ENCODE data around the gene SCYGR1. TPM values are rescaled to one million over a fixed set of nuclear protein-coding genes. Genes with fewer than 3 reads are reported as not detected.
"Not testable (repeated sequence)": the region's sequence is repeated elsewhere in the genome, so short reads cannot be mapped to it uniquely, and the experiment has no call there.

Gene SCYGR1
- total RNA-seq, 2 donors from 2014 or later = not detected

GRCh38 chr2:227378371-227378782 is 9.4 kb downstream of the SCYGR1 start:
- no peak for ATAC-seq
- intact Hi-C loops (cut with DNase I, micrococcal nuclease) = no loop called here
- DNase-seq = no peak

- DNase-seq (no peak), ATAC-seq (no peak)
- intact Hi-C loops (cut with DNase I, micrococcal nuclease) = no loop called here
These were observed 10.0 kb downstream of the SCYGR1 start for GRCh38 chr2:227377467-227378351.

GRCh38 chr2:227376656-227377396 is 10.9 kb downstream of the SCYGR1 start:
- intact Hi-C loops (cut with DNase I, micrococcal nuclease) = no loop called here
- ATAC-seq (peak; percentile 69), DNase-seq (peak in 1 of 2 donors; percentile 51)

GRCh38 chr2:227374158-227374557 is 13.6 kb downstream of the SCYGR1 start:
- intact Hi-C loops (cut with DNase I, micrococcal nuclease) = no loop called here
- DNase-seq (no peak), ATAC-seq (no peak)

- intact Hi-C loops (cut with DNase I, micrococcal nuclease) = no loop called here
- DNase-seq (no peak), ATAC-seq (no peak)
These were observed 14.4 kb downstream of the SCYGR1 start for GRCh38 chr2:227373389-227373788.

- DNase-seq (peak in 1 of 2 donors; percentile 33), ATAC-seq (no peak)
- intact Hi-C loops (cut with DNase I, micrococcal nuclease) = no loop called here
These were observed 16.9 kb downstream of the SCYGR1 start for GRCh38 chr2:227370791-227371312.

DNA sequence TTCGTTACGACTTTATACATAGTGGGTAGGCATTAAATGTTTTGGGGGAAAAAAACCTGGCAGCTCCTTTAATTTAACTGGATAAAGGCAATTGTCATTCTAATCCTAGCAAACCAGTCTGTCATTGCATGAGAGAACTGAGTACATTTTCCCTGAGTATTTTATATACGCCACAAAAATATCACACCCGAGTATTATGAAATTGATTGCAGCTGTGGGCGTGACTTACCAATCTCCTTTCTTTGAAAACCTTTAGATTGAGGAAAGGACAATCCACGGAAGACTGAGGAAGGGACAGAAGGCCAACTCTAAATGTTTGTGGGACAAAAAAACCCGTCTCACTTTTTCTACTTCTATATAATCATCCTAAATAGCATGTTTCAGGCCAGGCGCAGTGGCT is 17.7 kb downstream of the SCYGR1 start:
- intact Hi-C loops (cut with DNase I, micrococcal nuclease) = no loop called here
- DNase-seq (no peak), ATAC-seq (no peak)

- DNase-seq (no peak), ATAC-seq (no peak)
- intact Hi-C loops (cut with DNase I, micrococcal nuclease) = no loop called here
These were observed 19.2 kb downstream of the SCYGR1 start for GRCh38 chr2:227368574-227368973.

GRCh38 chr2:227367427-227367795 is 20.3 kb downstream of the SCYGR1 start:
- no peak for DNase-seq
- no peak for ATAC-seq
- intact Hi-C loops (cut with DNase I, micrococcal nuclease) = no loop called here

DNA sequence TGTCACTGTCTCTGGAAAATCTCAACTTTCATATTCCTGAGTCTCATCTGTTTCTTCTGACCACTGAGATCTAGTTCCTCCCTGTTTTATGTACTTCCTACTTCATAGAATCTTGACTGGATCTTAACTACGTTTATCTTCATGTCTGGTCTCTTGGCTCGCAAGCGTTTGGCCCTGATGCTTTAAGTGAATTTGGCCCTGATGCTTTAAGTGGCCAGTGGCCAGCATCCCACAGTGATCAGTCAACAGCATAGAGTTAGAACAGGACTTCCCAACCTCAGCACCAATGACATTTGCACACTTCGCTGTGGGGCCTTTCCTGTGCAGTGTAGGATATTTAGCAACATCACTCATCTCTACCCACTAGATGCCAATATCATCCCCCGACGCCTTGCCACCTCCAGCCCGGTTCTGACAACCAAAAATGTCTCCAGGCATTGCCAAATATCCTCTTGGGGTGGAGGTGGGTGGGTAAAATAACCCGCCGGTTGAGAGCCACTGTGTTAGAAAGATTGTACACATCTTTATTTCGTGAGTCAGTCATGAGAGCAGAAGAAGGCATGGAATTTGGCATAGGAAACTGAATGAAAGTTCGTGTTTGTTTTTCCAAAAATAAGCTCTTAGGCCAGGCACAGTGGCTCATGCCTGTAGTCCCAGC is 20.9 kb downstream of the SCYGR1 start:
- intact Hi-C loops (cut with DNase I, micrococcal nuclease) = no loop called here
- DNase-seq (no peak), ATAC-seq (no peak)

DNA sequence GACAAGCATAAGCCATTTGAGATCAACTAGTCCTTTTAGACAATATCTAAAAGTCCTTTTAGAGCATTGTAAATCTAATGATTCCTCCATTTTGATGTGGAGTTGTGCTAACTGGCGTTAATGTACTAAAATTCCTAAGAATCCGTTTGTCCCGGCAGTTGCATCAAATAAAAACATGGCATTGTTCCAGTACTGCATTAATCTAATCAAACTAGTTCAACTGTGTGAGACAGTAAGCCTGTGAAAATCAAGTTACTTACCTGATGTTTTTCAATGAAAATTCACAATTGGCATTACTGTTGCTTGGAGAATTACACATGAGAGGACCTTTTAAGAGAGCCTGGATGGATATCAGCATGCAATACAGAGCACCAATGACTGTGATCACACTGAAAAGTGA is 21.9 kb downstream of the SCYGR1 start:
- intact Hi-C loops (cut with DNase I, micrococcal nuclease) = no loop called here
- DNase-seq (no peak), ATAC-seq (no peak)

DNA sequence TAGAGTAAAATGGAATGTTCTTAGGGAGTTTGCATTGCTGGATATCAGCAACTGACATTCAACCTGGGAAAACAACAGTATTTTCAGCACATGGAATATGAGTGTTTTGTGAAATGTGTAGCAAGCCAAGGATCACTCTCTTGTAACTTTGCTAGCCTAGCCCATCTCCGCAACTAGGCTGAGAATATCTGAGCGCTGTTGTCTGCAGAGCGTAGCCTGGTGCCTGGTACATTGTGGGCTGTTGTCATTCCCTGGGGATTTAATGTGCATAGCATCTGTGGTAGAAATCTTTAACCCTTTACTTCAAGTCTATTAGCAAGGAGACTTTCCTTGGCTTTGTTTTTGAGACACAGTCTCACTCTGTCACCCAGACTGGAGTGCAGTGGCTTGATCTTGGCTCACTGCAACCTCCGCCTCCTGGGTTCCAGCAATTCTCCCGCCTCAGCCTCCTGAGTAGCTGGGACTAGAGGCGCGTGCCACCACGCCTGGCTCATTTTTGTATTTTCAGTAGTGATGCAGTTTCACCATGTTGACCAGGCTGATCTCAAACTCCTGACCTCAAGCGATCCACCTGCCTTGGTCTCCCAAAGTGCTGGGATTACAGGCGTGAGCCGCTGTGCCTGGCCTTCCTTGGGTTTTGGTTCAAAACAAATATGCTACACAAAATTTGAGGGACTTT is 23.0 kb downstream of the SCYGR1 start:
- DNase-seq; intact Hi-C loops (cut with DNase I, micrococcal nuclease); ATAC-seq: not testable (repeated sequence)

DNA sequence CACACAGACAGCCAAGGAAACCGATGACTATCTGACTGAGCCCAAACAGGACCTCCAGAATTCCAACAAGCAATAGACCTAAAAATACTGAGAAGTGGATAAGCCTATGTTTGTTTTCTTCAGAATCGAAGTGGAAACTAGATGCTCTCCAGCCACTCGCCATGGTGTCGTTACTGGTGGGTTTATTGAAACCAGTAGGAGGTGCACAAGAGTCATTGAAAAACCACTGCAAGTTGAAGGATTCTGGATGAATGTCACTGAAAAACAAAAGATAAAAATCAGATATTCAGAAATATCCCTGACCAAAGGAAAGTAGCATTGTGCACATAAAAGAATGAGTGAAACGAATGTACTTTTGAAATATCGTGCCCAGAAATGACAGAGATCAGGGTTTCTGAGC is 24.0 kb downstream of the SCYGR1 start:
- intact Hi-C loops (cut with DNase I, micrococcal nuclease) = no loop called here
- ATAC-seq (no peak), DNase-seq (no peak)

DNA sequence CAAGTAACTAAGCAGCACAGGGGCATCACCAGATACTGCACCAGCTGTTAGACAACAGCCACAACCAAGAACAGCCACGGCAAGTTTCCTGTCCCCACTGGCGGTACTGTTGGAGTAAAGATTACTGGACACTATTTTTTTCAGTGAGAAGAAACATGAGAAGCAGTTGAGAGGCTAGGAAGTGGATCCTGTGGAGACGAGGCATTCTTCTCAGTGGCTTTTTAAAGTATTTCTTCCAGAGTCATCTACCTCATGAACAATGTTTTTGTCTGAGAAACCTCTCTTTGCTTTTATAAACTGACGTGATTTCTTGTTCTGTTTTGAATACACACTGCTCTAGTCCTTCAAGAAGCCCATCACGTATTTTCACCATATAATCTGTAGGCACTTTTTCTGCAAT is 27.4 kb downstream of the SCYGR1 start:
- DNase-seq (no peak), ATAC-seq (no peak)
- intact Hi-C loops (cut with DNase I, micrococcal nuclease) = no loop called here

- intact Hi-C loops (cut with DNase I, micrococcal nuclease) = no loop called here
- DNase-seq (no peak), ATAC-seq (no peak)
These were observed 36.1 kb downstream of the SCYGR1 start for GRCh38 chr2:227351639-227352038.

GRCh38 chr2:227349989-227350612 is 37.6 kb downstream of the SCYGR1 start:
- ATAC-seq = no peak
- intact Hi-C loops (cut with DNase I, micrococcal nuclease) = no loop called here

GRCh38 chr2:227348324-227348723 is 39.4 kb downstream of the SCYGR1 start:
- DNase-seq (no peak), ATAC-seq (no peak)
- intact Hi-C loops (cut with DNase I, micrococcal nuclease) = no loop called here

More at GRCh38 chr2:227349989-227350612, 37.6 kb downstream of the SCYGR1 start:
- no peak for DNase-seq

GRCh38 chr2:227347117-227347516 is 40.6 kb downstream of the SCYGR1 start:
- ATAC-seq = no peak
- DNase-seq = no peak
- intact Hi-C loops (cut with DNase I, micrococcal nuclease) = no loop called here

Data from left colon (tissue), 2 donors.